ENCODE data around the gene IQCH. TPM values are rescaled to one million over a fixed set of nuclear protein-coding genes. Genes with fewer than 3 reads are reported as not detected.

IQCH gene
- total and polyA plus RNA-seq, 2 donors (not counting 1 experiment from before 2014, with no cell fraction given), result 1.7 to 5.0 TPM

DNA sequence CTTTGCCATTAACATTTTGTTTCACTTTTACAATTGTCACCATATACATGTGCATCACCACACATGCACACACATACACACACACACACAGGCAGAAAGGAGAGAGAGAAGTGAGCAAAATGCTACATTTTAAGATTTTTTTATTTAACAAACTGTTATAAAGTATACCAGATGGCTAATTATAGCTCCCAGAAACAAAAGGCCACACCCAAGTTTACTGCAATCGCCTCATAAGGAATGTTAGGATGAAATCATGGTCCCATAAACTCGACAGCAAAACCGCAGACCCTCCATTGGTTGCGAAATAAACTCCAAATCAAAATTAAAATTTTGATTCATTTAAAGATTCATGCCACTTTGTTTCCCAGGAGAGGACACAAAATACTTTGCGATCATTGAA, 250.2 kb downstream of the IQCH start:
- no peak overlapping the region for H3K4me3 ChIP-seq (replicated peaks in 1 of 4; ENCODE audit: control extremely low read depth in 1 of 4, insufficient read depth in 1 of 4, low read depth in 3 of 4, low read length in 4 of 4)
- no peak overlapping the region for H3K9ac ChIP-seq (ENCODE audit: insufficient read depth, low read length)
- no peak overlapping the region for H2AFZ ChIP-seq (ENCODE audit: low read length)
- H3K4me2 ChIP-seq (ENCODE audit: extremely low read depth, insufficient read depth, low read length), result no peak overlapping the region
- no peaks in the 10 kb centered on the region for H3K27me3 ChIP-seq (ENCODE audit: control insufficient read depth, insufficient read depth, low read length)
- H3K79me2 ChIP-seq (ENCODE audit: control insufficient read depth, insufficient read depth, low read length), result no peaks in the 10 kb centered on the region
- DNase-seq (ENCODE audit: low read depth in 2 of 2), result peak in 1 of 2 donors; percentile 63
- peaks cover 2% of the 10 kb centered on the region for H3K4me1 ChIP-seq (ENCODE audit: control insufficient read depth, extremely low read depth, insufficient read depth, low read length)
- no peaks in the 10 kb centered on the region for H4K20me1 ChIP-seq (ENCODE audit: control insufficient read depth, extremely low read depth, insufficient read depth, low read length)
- no peak overlapping the region for H3K27ac ChIP-seq (ENCODE audit: insufficient read depth, low read length)
- no peaks in the 10 kb centered on the region for H3K9me3 ChIP-seq (ENCODE audit: control insufficient read depth, insufficient read depth, low read depth, low read length)
- H3K36me3 ChIP-seq (ENCODE audit: control insufficient read depth, insufficient read depth, low read length), result no peaks in the 10 kb centered on the region
- TF ChIP-seq CTCF (conservative IDR thresholded peaks at IDR 0.05 in 1 of 2, IDR thresholded peaks at IDR 0.05 in 1 of 2; ENCODE audit: low read depth in 1 of 2, low read length in 2 of 2) (no peak), EZH2 (IDR thresholded peaks at IDR 0.05; ENCODE audit: low read length, missing control alignments) (no peak)

GRCh38 chr15:67505675-67506572, 251.3 kb downstream of the IQCH start:
- H2AFZ ChIP-seq (ENCODE audit: low read length), result no peak overlapping the region
- no peaks in the 10 kb centered on the region for H4K20me1 ChIP-seq (ENCODE audit: control insufficient read depth, extremely low read depth, insufficient read depth, low read length)
- TF ChIP-seq CTCF (conservative IDR thresholded peaks at IDR 0.05 in 1 of 2, IDR thresholded peaks at IDR 0.05 in 1 of 2; ENCODE audit: low read depth in 1 of 2, low read length in 2 of 2), result no peak
- no peak for TF ChIP-seq EZH2 (IDR thresholded peaks at IDR 0.05; ENCODE audit: low read length, missing control alignments)
- H3K9ac ChIP-seq (ENCODE audit: insufficient read depth, low read length), result no peak overlapping the region
- H3K36me3 ChIP-seq (ENCODE audit: control insufficient read depth, insufficient read depth, low read length), result no peaks in the 10 kb centered on the region
- H3K27me3 ChIP-seq (ENCODE audit: control insufficient read depth, insufficient read depth, low read length), result no peaks in the 10 kb centered on the region
- H3K4me2 ChIP-seq (ENCODE audit: extremely low read depth, insufficient read depth, low read length), result no peak overlapping the region
- H3K9me3 ChIP-seq (ENCODE audit: control insufficient read depth, insufficient read depth, low read depth, low read length), result no peaks in the 10 kb centered on the region
- H3K27ac ChIP-seq (ENCODE audit: insufficient read depth, low read length), result no peak overlapping the region
- H3K4me3 ChIP-seq (replicated peaks in 1 of 4; ENCODE audit: control extremely low read depth in 1 of 4, insufficient read depth in 1 of 4, low read depth in 3 of 4, low read length in 4 of 4), result no peak overlapping the region
- peaks cover 9% of the 10 kb centered on the region for H3K4me1 ChIP-seq (ENCODE audit: control insufficient read depth, extremely low read depth, insufficient read depth, low read length)
- no peak for DNase-seq (ENCODE audit: low read depth in 2 of 2)
- H3K79me2 ChIP-seq (ENCODE audit: control insufficient read depth, insufficient read depth, low read length), result no peaks in the 10 kb centered on the region

DNA sequence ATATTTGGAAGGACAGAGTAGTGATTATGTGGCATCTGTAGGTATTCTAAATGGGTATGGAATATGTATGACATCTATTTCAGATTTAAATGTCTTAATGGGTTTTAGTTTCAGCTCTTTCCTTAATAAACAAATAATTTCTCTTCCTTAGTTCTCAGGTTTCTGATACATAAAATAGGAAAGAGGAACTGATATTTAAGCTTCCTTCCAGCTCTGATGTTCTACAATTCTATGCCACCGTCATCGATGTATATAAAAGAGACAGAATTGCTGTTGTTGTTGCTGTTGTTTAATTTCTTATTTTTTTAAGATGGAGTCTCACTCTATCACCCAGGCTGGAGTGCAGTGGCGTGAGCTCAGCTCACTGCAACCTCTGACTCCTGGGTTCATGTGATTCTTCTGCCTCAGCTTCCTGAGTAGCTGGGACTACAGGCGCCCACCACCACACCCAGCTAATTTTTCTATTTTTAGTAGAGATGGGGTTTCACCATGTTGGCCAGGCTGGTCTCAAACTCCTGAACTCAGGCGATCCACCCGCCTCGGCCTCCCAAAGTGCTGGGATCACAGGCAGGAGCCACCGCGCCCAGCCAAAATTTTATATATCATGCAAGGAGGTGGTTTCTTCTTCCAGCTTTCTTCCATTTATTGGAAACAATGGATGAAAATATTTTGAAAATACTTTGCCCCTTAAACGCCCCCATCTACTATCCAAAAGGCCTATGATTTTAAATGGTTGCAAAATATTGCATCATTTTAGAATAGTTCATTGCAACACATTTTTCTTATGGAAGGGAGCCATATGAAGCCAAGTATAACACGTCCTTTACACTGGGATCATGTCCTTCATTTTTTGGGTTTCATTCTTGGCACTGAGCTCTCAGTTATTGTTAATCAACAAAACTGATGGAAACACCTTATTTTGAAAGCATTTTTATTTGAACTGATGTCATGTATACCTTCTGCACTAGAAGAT, 252.5 kb downstream of the IQCH start:
- H3K4me3 ChIP-seq (replicated peaks in 1 of 4; ENCODE audit: control extremely low read depth in 1 of 4, insufficient read depth in 1 of 4, low read depth in 3 of 4, low read length in 4 of 4), result no peak overlapping the region
- no peak for TF ChIP-seq EZH2 (IDR thresholded peaks at IDR 0.05; ENCODE audit: low read length, missing control alignments)
- TF ChIP-seq CTCF (conservative IDR thresholded peaks at IDR 0.05 in 1 of 2, IDR thresholded peaks at IDR 0.05 in 1 of 2; ENCODE audit: low read depth in 1 of 2, low read length in 2 of 2), result no peak
- H2AFZ ChIP-seq (ENCODE audit: low read length), result no peak overlapping the region
- no peak overlapping the region for H3K9ac ChIP-seq (ENCODE audit: insufficient read depth, low read length)
- no peaks in the 10 kb centered on the region for H4K20me1 ChIP-seq (ENCODE audit: control insufficient read depth, extremely low read depth, insufficient read depth, low read length)
- H3K9me3 ChIP-seq (ENCODE audit: control insufficient read depth, insufficient read depth, low read depth, low read length), result no peaks in the 10 kb centered on the region
- H3K36me3 ChIP-seq (ENCODE audit: control insufficient read depth, insufficient read depth, low read length), result no peaks in the 10 kb centered on the region
- no peak overlapping the region for H3K4me2 ChIP-seq (ENCODE audit: extremely low read depth, insufficient read depth, low read length)
- H3K27ac ChIP-seq (ENCODE audit: insufficient read depth, low read length), result no peak overlapping the region
- H3K27me3 ChIP-seq (ENCODE audit: control insufficient read depth, insufficient read depth, low read length), result no peaks in the 10 kb centered on the region
- DNase-seq (ENCODE audit: low read depth in 2 of 2), result peak in 1 of 2 donors; percentile 88
- H3K79me2 ChIP-seq (ENCODE audit: control insufficient read depth, insufficient read depth, low read length), result no peaks in the 10 kb centered on the region
- H3K4me1 ChIP-seq (ENCODE audit: control insufficient read depth, extremely low read depth, insufficient read depth, low read length), result peaks cover 16% of the 10 kb centered on the region
